NK-92 (cell line): Measurements from ENCODE around the gene F10.
"Not testable (repeated sequence)": the region's sequence is repeated elsewhere in the genome, so short reads cannot be mapped to it uniquely, and the experiment has no call there.

Source experiments
- DNase-seq: peaks from one replicate; lab custom pipeline; 2025; ENCODE audit not compliant: unreplicated experiment; lab: John Stamatoyannopoulos, UW

The F10 gene

GRCh38 chr13:113098162-113098732 lies 24.4 kb upstream of the F10 start:
- DNase-seq, result no peak

GRCh38 chr13:113099142-113099541 lies 23.5 kb upstream of the F10 start:
- no peak for DNase-seq

DNA sequence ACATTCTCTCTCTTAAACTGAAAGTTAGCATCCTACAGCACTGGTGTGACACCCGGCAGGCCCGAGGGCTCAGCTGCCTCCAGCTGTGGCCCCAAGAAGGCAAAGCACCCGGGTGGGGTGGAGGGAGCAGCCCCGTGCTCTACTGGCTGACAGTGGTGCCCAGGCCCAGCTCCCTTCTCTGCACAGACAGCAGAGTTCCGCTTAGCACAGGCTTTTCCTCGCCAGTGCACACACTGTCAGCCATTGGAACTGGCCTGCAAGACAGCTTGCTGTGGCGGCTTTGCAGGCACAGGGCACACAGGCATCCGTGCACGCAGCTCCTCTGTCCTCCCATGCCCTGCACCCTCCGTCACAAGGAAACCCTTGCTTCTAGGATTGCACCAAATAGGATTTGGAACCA lies 20.3 kb upstream of the F10 start:
- not testable (repeated sequence) for DNase-seq

DNA sequence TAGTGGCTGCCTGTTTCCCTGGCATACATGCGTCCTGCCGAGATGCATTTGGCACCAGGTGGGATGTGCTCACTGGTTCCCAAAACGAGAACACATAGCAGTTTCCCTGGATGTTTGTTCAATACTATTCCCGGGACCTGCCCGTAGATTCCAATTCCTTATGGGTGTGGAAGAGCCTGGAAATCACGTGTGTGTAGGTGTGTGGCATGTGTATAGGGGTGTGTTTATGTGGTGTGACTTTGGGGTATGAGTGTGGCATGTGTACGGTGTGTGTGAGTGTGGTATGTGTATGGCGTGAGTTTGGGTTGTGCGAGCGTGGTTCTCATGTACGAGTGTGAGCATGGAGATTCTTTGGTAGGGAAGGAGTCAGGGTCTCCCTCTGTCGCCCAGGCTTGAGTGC lies 19.9 kb upstream of the F10 start:
- no peak for DNase-seq

DNA sequence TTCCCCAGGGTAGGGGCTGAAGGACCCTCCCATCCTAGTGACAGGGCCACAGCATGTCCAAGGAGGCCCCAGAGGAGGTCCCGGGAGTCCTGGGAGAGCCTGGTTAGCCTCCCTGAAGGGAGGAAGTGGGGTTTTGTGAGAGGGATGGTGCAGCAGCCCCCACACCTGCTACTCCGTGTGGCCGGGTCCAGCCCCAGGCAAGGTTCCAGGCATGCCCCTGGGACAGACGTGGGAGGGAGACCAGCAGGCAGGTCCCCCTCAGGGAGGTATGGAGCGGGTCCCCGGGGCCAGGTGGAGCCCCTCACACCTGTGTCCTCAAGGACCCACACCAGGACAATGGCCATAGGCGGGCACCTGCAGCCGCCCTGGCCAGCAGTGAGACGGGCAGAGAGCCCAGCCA lies 19.0 kb upstream of the F10 start:
- DNase-seq, result no peak

GRCh38 chr13:113105032-113105920 lies 17.3 kb upstream of the F10 start, which contains the start of gene F7:
TSS of gene F7 (plus strand) at chr13:113105791. CDS start at chr13:113105842, 51 bp downstream.
- no peak for DNase-seq

DNA sequence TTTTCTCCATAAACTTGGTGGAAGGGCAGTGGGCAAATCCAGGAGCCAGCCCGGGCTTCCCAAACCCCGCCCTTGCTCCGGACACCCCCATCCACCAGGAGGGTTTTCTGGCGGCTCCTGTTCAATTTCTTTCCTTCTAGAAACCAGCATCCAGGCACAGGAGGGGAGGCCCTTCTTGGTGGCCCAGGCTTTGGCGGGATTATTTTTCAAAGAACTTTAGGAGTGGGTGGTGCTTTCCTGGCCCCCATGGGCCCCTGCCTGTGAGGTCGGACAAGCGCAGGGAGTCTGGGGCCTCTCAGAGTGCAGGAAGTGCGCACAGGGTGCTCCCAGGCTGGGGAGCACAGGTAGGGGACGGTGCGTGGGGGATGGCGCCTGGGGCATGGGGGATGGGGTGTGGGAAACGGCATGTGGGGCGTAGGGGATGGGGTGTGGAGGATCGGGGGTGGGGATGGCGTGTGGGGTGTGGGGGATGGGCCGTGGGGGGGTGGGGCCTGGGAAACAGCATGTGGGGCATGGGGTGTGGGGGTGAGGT lies 16.6 kb upstream of the F10 start:
- no peak for DNase-seq

- no peak for DNase-seq
These were observed 15.8 kb upstream of the F10 start for GRCh38 chr13:113106711-113107351.

GRCh38 chr13:113108521-113108920 lies 14.1 kb upstream of the F10 start:
- not testable (repeated sequence) for DNase-seq

DNA sequence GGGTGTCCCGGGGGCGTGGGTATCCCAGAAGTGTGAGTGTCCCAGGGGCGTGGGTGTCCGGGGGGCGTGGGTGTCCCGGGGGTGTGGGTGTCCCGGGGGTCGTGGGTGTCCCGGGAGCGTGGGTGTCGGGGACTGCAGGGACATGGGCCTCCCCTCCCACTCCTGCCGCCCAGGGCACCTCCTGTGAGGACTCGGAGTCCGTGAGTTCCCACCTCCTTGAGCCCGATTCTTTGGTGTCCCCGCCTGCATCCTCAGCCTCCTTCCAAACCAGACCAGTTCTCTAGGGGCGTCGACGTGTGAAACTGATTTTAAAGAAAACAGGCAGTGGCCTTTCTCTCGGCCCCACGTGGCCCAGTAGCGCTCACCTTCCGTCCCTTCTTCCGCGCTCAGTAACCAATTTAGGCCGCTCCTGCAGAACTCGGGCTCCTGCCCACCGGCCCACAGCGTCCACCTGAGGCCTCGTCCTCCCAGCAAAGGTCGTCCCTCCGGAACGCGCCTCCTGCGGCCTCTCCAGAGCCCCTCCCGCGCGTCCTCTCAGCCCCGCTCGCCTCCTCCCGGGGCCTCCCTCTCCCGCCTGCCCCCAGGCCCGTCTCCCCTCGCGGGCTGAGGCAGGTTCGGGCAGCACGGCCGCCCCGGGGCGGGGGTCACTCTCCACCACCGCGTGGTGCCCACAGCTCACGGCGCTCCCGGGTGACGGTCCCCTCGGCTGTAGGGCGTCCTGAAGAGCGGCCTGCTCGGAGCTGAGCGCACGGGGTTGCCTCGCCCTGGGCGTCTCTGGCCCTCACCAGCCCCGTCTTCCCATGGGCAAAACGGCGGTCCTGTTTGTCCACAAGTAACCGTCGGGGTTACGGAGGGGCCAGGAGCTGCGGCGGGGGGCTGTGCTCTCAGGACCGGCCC lies 13.2 kb upstream of the F10 start:
- DNase-seq, result no peak

DNA sequence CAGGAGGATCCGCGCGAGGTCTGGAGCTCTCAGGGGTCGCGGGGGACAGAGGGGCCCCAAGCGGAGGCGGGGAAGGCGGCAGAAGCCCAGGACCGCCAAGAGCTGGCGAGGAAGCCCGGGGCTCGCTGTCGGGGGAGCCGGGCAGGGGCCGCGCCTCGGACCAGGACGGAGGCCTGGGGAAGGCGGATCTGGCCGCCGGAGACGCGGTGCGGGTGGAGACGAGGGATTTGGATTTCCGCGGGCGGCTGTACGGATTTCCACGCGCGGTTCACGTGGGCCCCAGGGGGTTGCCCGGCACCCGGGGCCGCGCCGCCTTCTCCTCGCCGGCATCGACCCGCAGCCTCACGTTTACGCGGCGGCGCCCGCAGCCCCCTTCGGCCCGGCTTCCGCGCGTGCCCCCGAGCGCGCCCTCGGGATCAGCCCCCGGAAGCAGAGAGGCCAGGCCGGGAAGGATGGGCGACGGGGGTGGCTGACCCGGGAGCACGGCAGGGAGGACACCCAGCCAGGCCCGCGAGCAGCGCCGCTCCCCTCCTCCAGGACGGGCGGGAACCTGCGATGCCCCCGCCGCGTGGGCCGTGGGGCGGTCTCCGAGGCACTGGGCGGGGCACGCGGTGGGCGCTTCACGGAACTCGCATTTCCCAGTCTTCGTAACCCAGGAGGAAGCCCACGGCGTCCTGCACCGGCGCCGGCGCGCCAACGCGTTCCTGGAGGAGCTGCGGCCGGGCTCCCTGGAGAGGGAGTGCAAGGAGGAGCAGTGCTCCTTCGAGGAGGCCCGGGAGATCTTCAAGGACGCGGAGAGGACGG lies 12.3 kb upstream of the F10 start:
- no peak for DNase-seq

GRCh38 chr13:113110852-113111315 lies 11.7 kb upstream of the F10 start:
- DNase-seq, result no peak

DNA sequence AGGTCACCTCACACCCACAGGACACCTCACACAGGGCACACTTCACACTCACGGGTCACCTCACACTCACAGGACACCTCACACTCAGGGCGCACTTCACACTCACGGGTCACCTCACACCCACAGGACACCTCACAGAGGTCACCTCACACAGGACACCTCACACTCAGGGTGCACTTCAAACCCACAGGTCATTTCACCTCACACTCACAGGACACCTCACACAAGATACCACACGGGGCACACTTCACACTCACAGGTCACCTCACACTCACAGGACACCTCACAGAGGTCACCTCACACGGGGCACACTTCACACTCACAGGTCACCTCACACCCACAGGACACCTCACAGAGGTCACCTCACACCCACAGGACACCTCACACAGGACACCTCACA lies 10.8 kb upstream of the F10 start:
- not testable (repeated sequence) for DNase-seq

GRCh38 chr13:113112475-113112874 lies 10.1 kb upstream of the F10 start:
- not testable (repeated sequence) for DNase-seq

DNA sequence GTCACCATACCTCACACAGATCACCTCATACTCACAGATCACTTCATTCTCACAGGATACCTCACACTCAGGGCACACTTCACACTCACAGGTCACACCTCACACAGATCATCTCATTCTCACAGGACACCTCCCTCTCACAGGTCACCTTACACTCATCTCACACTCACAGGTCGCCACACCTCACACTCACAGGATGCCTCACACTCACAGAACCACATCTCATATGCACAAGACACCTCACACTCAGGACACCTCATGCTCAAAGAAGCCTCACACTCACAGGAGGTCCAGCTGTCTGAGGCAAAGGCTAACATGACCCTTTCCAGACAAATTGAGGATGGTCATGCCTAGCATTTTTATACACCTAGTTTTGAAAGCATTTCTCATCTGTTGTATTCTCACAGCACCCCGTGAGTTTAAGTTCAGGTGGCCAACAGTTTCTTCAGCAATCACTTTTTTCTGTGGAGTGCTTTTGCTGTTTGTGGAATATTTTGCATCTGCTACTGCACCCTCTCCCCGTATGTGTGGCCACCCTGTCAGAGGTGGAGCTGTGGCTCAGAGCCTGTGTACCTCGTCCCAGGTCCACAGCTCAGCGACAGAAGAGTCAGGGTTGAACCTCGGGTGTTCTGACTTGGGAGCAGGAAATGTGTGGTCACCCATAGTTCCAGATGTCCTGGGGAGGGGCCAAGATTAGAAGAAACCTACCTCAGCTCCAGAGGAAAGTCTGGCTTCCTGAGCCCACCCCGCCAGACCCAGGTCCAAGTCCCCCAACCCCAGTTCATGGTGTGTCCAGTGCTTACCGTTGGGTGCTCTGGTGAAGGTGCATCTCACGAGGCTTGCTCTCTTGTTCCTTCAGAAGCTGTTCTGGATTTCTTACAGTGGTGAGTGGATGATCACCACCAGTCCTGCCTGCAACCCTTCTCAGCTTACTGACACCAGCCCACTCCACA lies 9.4 kb upstream of the F10 start:
- no peak for DNase-seq

- no peak for DNase-seq
These were observed 8.7 kb upstream of the F10 start for GRCh38 chr13:113113846-113114271.

GRCh38 chr13:113114511-113115362 lies 7.9 kb upstream of the F10 start:
- DNase-seq, result no peak
